HepG2 (cell line): Measurements from ENCODE around the gene P2RY6. TPM values are rescaled to one million over a fixed set of nuclear protein-coding genes. Genes with fewer than 3 reads are reported as not detected.

Source experiments
- ATAC-seq: fragments of 200-7000 bp; cut with Tn5 transposase; 3 replicates; pipeline ENCODE4 v1.9.1; 2020; ENCODE audit warnings: mild to moderate bottlenecking, moderate library complexity
- BruUV-seq: library from RNA; stranded (reverse); fragments of 400-500 nt; replicated peaks from 2 replicates; lab custom pipeline; 2021; lab: Mats Ljungman, UMichigan
- CTCF ChIA-PET: fragments of 300-600 bp; formaldehyde crosslinking; extraction: SDS; loops from one replicate; lab custom pipeline; 2021; ENCODE audit warnings: low total read pairs, inconsistent platforms, low intra/inter-chr PET ratio; lab: Yijun Ruan, JAX
- POLR2A ChIA-PET: fragments of 350-600 bp; sonication (Branson Sonifier 250); formaldehyde crosslinking; loops from one replicate; lab custom pipeline; 2020; ENCODE audit warnings: antibody characterized with exemption, inconsistent platforms; lab: Yijun Ruan, JAX
- DNase-seq: peaks from one replicate; pipeline ENCODE4 v3.0.0-alpha.2; 2015; ENCODE audit warnings: low spot score
- FAIRE-seq: peaks from 3 replicates; lab custom pipeline; 2011; peaks lifted over from hg19 to GRCh38; lab: Jason Lieb, UNC
- H2AFZ ChIP-seq: one replicate; pipeline ENCODE4 v1.6.1; 2011; ENCODE audit warnings: low read length, inconsistent platforms
- H3K27ac ChIP-seq: fragments of 300-600 bp; 3 replicates; pipeline ENCODE4 v1.8.0; 2011; ENCODE audit warnings: mixed run types, mild to moderate bottlenecking, mixed read lengths, low read length, inconsistent platforms; ENCODE audit not compliant: insufficient read depth; ENCODE audit errors: extremely low read length
- H3K27me3 ChIP-seq, 2 experiments: fragments of 200-600 bp in 1 of 2; 2 replicates in 1 of 2; 3 replicates in 1 of 2; pipeline versions ENCODE4 v1.6.0 to v1.8.0; 2011; ENCODE audit warnings: low read length in 2 of 2, mild to moderate bottlenecking in 2 of 2, moderate library complexity in 2 of 2, inconsistent platforms in 1 of 2; ENCODE audit not compliant: insufficient read depth in 2 of 2, control insufficient read depth in 1 of 2
- H3K36me3 ChIP-seq, 2 experiments: fragments of 200-600 bp in 1 of 2; replicated peaks in 1 of 2; 2 replicates in 1 of 2; 3 replicates in 1 of 2; pipeline versions ENCODE4 v1.5.1 to v1.8.0; 2011; ENCODE audit warnings: low read length in 2 of 2, inconsistent platforms in 1 of 2; ENCODE audit not compliant: insufficient read depth in 2 of 2, control insufficient read depth in 1 of 2
- H3K4me1 ChIP-seq: 2 replicates; pipeline ENCODE4 v1.5.1; 2012; ENCODE audit warnings: low read length, inconsistent platforms; ENCODE audit not compliant: insufficient read depth
- H3K4me2 ChIP-seq: 2 replicates; pipeline ENCODE4 v1.6.0; 2011; ENCODE audit warnings: low read depth, low read length, inconsistent platforms
- H3K4me3 ChIP-seq, 3 experiments: fragments of 200-600 bp in 1 of 3; sonication (generic), shearing (Covaris generic) in 1 of 3; replicated peaks in 1 of 3; 2 replicates each; pipeline ENCODE4 v1.5.1; 2011 to 2016; ENCODE audit warnings: low read length in 3 of 3, inconsistent platforms in 2 of 3, low read depth in 2 of 3, mild to moderate bottlenecking in 2 of 3, control low read depth in 1 of 3, mixed read lengths in 1 of 3; ENCODE audit not compliant: insufficient read depth in 1 of 3
- H3K79me2 ChIP-seq: one replicate; pipeline ENCODE4 v1.6.1; 2011; ENCODE audit warnings: low read length, inconsistent platforms; ENCODE audit not compliant: insufficient read depth
- H3K9ac ChIP-seq: 2 replicates; pipeline ENCODE4 v1.6.0; 2011; ENCODE audit warnings: mild to moderate bottlenecking, low read depth, low read length, inconsistent platforms; ENCODE audit not compliant: insufficient read depth
- H3K9me3 ChIP-seq: 2 replicates; pipeline ENCODE4 v1.5.1; 2012; ENCODE audit warnings: mild to moderate bottlenecking, low read length
- H4K20me1 ChIP-seq: 2 replicates; pipeline ENCODE4 v1.6.0; 2011; ENCODE audit warnings: inconsistent platforms, mild to moderate bottlenecking, low read length, moderate library complexity; ENCODE audit not compliant: insufficient read depth
- EHMT2 ChIP-seq: fragments of 200-600 bp; sonication (generic); IDR thresholded peaks from 2 replicates; pipeline ENCODE4 v1.7.0; 2017; ENCODE audit warnings: antibody characterized with exemption, low read depth, low read length, borderline replicate concordance
- ZNF333 ChIP-seq: sonication (generic); formaldehyde crosslinking; IDR thresholded peaks from 2 replicates; pipeline ENCODE4 v1.4.0; 2020; ENCODE audit warnings: mild to moderate bottlenecking, missing genetic modification reagents, borderline replicate concordance
- ZNF773 ChIP-seq: sonication (generic); formaldehyde crosslinking; IDR thresholded peaks from 2 replicates; pipeline ENCODE4 v1.4.0; 2020; ENCODE audit warnings: missing genetic modification reagents, borderline replicate concordance
- ZNF83 ChIP-seq: sonication (generic); formaldehyde crosslinking; IDR thresholded peaks from 2 replicates; pipeline ENCODE4 v1.4.0; 2020; ENCODE audit warnings: missing genetic modification reagents, mild to moderate bottlenecking, borderline replicate concordance
- ZSCAN20 ChIP-seq: sonication (generic); formaldehyde crosslinking; IDR thresholded peaks from 2 replicates; pipeline ENCODE4 v1.4.0; 2020; ENCODE audit warnings: missing genetic modification reagents, mild to moderate bottlenecking, borderline replicate concordance
- WGBS: methylation state at CpG from one replicate; pipeline ENCODE4 v1.1.6; 2017; ENCODE audit warnings: low lambda C conversion rate; 5-methylcytosine and 5-hydroxymethylcytosine counted together
- in situ Hi-C: cut with HindIII; loops from 2 replicates; pipeline ENCODE4 v1.10.0; 2017; ENCODE audit warnings: low pct_unique_long_range_greater_than_20kb; ENCODE audit not compliant: extremely low pct_ligation_motif_present
- intact Hi-C: fragments of 100-400 bp; cut with micrococcal nuclease; formaldehyde crosslinking; loops from one replicate; pipeline ENCODE4 v1.10.0; 2022; ENCODE audit not compliant: unreplicated experiment
- polyA plus RNA-seq, 8 experiments: library from polyadenylated mRNA; depleted of rRNA in 3 of 8; stranded (reverse) in 7 of 8; unstranded in 1 of 8; fragments of >200 nt; fragmentation: Illumina TruSeq in 4 of 8; extraction: Trizol in 4 of 8; gene quantifications; 2 replicates each; pipeline versions ENCODE4 v1.2.1 to v1.2.3, GENCODE V29; 2011 to 2016; ENCODE audit warnings: low read depth in 4 of 8, missing spikeins in 1 of 8, mixed read lengths in 1 of 8; ENCODE audit not compliant: insufficient read depth in 1 of 8
- total RNA-seq, 5 experiments: library from RNA; depleted of rRNA; stranded (reverse); fragments of >200 nt; fragmentation: Illumina TruSeq; extraction: Trizol; gene quantifications; 2 replicates each; pipeline ENCODE4 v1.2.3, GENCODE V29; 2016; ENCODE audit warnings: low read depth in 1 of 5
- TF ChIP-seq, protein P1 (sequence below): sonication (generic); formaldehyde crosslinking; conservative IDR thresholded peaks from 2 replicates; pipeline ENCODE4 v1.8.0; 2022; ENCODE audit warnings: missing genetic modification reagents

The P2RY6 gene
- total and polyA plus RNA-seq, 2 of the 13 experiments (the other 11 are each of a cell fraction or from before 2014, with no cell fraction given) = 0.09 to 0.29 TPM

GRCh38 chr11:73262851-73263495 lies 9.2 kb upstream of the P2RY6 start:
- no TSS peak for BruUV-seq
- ChIA-PET CTCF (no interaction called here), POLR2A (no interaction called here)
- Histone ChIP-seq H2AFZ (no peak overlapping the region), H3K27me3 (peaks cover 5 to 54% of the 10 kb centered on the region in 2 experiments; a peak in 4 of 5 replicates), H3K4me2 (no peak overlapping the region), H3K79me2 (no peaks in the 10 kb centered on the region), H3K4me3 (no peak overlapping the region), H3K9me3 (no peaks in the 10 kb centered on the region), H3K4me1 (peaks cover 10% of the 10 kb centered on the region; the same call in 1 of the 2 replicates), H4K20me1 (no peaks in the 10 kb centered on the region), H3K9ac (no peak overlapping the region), H3K36me3 (no peaks in the 10 kb centered on the region), H3K27ac (no peak overlapping the region)
- TF ChIP-seq ZNF83 (CRISPR knock-in tag) = no peak
- TF ChIP-seq EHMT2 = no peak
- no peak for TF ChIP-seq ZSCAN20 (CRISPR knock-in tag)
- no peak for TF ChIP-seq ZNF333
- TF ChIP-seq, protein P1, sequence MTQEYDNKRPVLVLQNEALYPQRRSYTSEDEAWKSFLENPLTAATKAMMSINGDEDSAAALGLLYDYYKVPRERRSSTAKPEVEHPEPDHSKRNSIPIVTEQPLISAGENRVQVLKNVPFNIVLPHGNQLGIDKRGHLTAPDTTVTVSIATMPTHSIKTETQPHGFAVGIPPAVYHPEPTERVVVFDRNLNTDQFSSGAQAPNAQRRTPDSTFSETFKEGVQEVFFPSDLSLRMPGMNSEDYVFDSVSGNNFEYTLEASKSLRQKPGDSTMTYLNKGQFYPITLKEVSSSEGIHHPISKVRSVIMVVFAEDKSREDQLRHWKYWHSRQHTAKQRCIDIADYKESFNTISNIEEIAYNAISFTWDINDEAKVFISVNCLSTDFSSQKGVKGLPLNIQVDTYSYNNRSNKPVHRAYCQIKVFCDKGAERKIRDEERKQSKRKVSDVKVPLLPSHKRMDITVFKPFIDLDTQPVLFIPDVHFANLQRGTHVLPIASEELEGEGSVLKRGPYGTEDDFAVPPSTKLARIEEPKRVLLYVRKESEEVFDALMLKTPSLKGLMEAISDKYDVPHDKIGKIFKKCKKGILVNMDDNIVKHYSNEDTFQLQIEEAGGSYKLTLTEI (CRISPR knock-in tag) = no peak
- TF ChIP-seq ZNF773 (CRISPR knock-in tag) = no peak
- WGBS = under 1% methylated on average over 5 of the region's 5 CpGs
- no peak for DNase-seq
- ATAC-seq = no peak
- FAIRE-seq = no peak
- intact Hi-C loops = no loop called here
- in situ Hi-C loops = no loop called here
